Muscle of leg (tissue), 11 donors: Measurements from ENCODE around the gene RPTOR. TPM values are rescaled to one million over a fixed set of nuclear protein-coding genes. Genes with fewer than 3 reads are reported as not detected.
A peak's percentile ranks its signal among the peaks of the same experiment; 100 is the strongest.

Experiments used
- DNase-seq: peaks from one replicate; pipeline ENCODE4 v3.0.0; 2013
- H3K27ac ChIP-seq: one replicate; pipeline ENCODE4 v1.5.1; 2013; ENCODE audit warnings: mild to moderate bottlenecking, low read length, control low read depth
- H3K27me3 ChIP-seq: one replicate; pipeline ENCODE4 v1.6.1; 2013; ENCODE audit warnings: low read length; ENCODE audit not compliant: control insufficient read depth, insufficient read depth
- H3K36me3 ChIP-seq: one replicate; pipeline ENCODE4 v1.6.1; 2013; ENCODE audit warnings: low read length; ENCODE audit not compliant: control insufficient read depth, insufficient read depth
- H3K4me1 ChIP-seq: one replicate; pipeline ENCODE4 v1.6.1; 2013; ENCODE audit warnings: low read length; ENCODE audit not compliant: control insufficient read depth, insufficient read depth
- H3K4me3 ChIP-seq: one replicate; pipeline ENCODE4 v1.5.1; 2013; ENCODE audit warnings: low read length, control low read depth
- H3K9me3 ChIP-seq: replicated peaks from 2 replicates; pipeline ENCODE4 v1.6.1; 2013; ENCODE audit warnings: low read depth, low read length; ENCODE audit not compliant: control insufficient read depth
- WGBS: methylation state at CpG from one replicate; pipeline ENCODE4 v1.1.5; 2013; ENCODE audit warnings: missing lambda C conversion rate; ENCODE audit not compliant: insufficient coverage; 5-methylcytosine and 5-hydroxymethylcytosine counted together
- polyA plus RNA-seq, 8 donors: library from polyadenylated mRNA; unstranded; fragments of 120-200 nt; gene quantifications; one replicate each; pipeline versions ENCODE4 v1.2.1 to v1.2.3, GENCODE V29; 2013; ENCODE audit warnings: inconsistent platforms in 1 of 8, low replicate concordance in 1 of 8; ENCODE audit not compliant: insufficient read length in 8 of 8, insufficient read depth in 1 of 8
- total RNA-seq: library from RNA; stranded (reverse); fragments of 120-200 nt; gene quantifications from one replicate; pipeline ENCODE4 v1.2.4, GENCODE V29; 2013

RPTOR gene
- total and polyA plus RNA-seq, 9 donors, result 17.3 to 23.7 (median 20.0) TPM

DNA sequence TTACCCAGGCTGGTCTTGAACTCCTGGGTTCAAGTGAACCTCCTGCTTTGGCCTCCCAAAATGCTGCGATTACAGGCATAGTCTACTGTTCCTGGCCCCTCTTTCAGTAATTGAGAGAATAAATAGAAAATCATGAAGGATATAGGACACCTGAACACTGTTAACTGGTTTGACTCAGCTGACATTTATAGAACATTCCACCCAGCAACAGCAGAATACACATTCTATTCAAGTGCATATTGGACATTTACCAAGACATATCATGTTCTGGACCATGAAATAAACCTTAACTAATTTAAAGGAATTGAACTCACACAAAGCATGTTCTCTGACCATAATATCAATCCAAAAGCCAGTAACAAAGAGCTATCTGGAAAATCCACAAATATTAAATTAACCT is 470.5 kb downstream of the RPTOR start:
- H3K4me1 ChIP-seq, result peaks cover 33% of the 10 kb centered on the region
- no peak overlapping the region for H3K4me3 ChIP-seq
- peaks cover 11% of the 10 kb centered on the region for H3K9me3 ChIP-seq
- peaks cover 2% of the 10 kb centered on the region for H3K27me3 ChIP-seq
- H3K27ac ChIP-seq, result peak overlapping the region; percentile 26
- H3K36me3 ChIP-seq, result no peaks in the 10 kb centered on the region
- no CpG with 5 or more reads among the region's 1 CpG for WGBS
- DNase-seq, result peak; percentile 83

Other genes with a start within 250 kb of the RPTOR start
- gene ENDOV, start 129.7 kb upstream of the RPTOR start, total RNA-seq, result 11.3 TPM
- gene ENDOV, start 129.7 kb upstream of the RPTOR start, polyA plus RNA-seq, result 10 to 100 TPM; 14.7 to 23.8 (median 20.1) TPM
- 0.13 TPM for gene NPTX1, start 68.2 kb upstream of the RPTOR start, total RNA-seq
- under 1 TPM; 0.15 to 0.34 (median 0.23) TPM for gene NPTX1, start 68.2 kb upstream of the RPTOR start, polyA plus RNA-seq